ENCODE results near the gene KCTD14.

Gene KCTD14

DNA sequence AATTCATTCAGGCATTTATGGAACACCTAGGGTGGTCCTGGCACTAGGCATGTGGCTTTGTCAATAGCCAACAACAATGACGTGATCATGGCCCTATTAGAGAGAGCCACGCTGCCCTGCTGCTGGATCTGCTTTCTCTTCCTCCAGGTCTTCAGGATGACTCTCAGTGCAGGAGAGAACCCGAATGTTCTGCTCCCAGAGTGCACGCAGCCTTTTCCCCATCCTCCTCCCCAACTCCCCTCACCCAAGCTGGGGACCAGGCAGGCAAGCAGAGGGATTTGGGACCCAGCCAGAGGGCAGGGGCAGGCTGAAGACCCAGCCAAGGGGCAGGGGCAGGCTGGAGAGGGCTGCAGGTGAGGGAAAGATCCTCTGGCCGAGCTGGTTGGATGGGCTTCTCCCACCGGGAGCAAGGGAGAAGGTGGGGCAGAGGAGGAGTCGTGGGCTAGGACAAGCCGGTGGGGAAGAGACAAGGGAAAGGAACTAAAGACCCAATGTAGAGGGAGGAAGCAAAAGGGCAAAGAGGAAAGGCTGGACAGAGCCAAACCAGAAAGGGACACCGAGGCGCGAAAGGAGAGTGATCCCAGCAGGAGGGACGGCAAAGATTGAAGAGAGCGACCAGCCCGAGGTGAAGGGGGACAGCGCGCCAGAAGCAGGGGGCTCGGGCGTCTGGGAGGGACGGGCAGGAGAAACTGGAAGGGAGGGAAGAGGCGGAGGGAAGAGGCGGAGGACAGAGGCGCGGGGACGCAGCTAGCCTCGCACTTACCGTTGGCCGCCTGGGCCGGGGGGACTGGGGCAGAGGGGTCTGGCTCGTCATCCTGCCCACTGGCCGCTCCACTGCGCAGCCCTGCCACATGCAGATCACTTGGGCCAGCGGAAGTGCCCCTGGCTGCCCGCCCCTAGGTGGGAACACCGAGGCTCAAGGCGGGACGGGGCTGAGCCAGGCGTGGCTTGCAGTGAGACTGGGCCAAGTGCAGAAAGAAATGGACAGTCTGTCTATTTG lies at the start of gene KCTD14:
KCTD14 (minus strand) TSS at position 880 of the 1,000 bp plus-strand sequence; CDS start at position 853, 27 bp downstream.
- peak within 1 kb of the TSS; percentile 57 for H3K27ac ChIP-seq
- DNase-seq (ENCODE audit: low spot score): no peak
- ChIA-PET POLR2A (ENCODE audit: low non-redundant PET) (no interaction called here), CTCF (no interaction called here)
- no peak for TF ChIP-seq CTCF (conservative IDR thresholded peaks at IDR 0.05; ENCODE audit: low read depth)

DNA sequence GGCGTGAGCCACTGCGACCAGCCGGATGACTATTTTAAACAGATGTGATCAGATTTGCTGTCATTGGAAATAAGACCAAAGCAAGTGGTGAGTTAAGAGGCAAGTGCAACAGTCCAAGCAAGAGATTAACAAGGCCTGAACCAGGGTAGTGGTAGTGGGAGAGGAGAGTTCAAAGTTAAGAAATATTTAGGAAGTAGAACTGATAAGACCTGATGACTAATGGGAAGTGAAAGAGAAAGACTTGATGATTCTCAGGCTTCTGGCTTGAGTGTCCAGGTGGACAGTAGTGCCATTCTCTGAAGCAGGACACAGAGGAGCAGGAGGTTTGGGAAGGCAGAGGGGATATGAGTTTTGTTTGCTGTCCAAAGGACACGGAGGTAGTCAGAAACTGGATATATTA lies 49.4 kb upstream of the KCTD14 start:
- ChIA-PET POLR2A (ENCODE audit: low non-redundant PET) (no interaction called here), CTCF (interaction anchor here (0.6 kb wide), 1 partner anchor 39 kb away, joined by 3 read pairs; no protein-coding TSS in a partner anchor)
- DNase-seq (ENCODE audit: low spot score): no peak
- H3K27ac ChIP-seq: no peak overlapping the region
- no peak for TF ChIP-seq CTCF (conservative IDR thresholded peaks at IDR 0.05; ENCODE audit: low read depth)

DNA sequence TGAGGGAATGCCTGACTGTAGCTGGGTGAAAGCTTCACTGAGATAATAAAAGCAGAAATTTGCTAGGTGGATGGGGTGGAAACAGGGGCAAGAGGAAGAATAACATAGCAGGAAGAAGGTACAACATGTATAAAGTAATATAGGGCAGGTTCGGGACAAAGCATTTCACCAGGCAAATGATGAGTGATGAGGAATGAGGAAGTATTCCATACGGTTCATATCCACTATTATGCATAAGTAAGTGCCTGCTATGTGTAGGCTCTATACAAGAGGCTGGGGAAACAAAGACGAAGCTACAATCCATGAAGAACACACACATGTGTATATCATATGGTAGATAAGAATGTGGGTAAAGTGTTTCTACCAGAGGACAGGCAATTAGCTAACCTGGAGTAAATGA lies 48.6 kb upstream of the KCTD14 start:
- TF ChIP-seq CTCF (conservative IDR thresholded peaks at IDR 0.05; ENCODE audit: low read depth): no peak
- ChIA-PET POLR2A (ENCODE audit: low non-redundant PET) (no interaction called here), CTCF (no interaction called here)
- H3K27ac ChIP-seq: no peak overlapping the region
- DNase-seq (ENCODE audit: low spot score): no peak

GRCh38 chr11:78070621-78071020 lies 47.5 kb upstream of the KCTD14 start:
- no peak for TF ChIP-seq CTCF (conservative IDR thresholded peaks at IDR 0.05; ENCODE audit: low read depth)
- no peak for DNase-seq (ENCODE audit: low spot score)
- H3K27ac ChIP-seq: no peak overlapping the region
- POLR2A ChIA-PET (ENCODE audit: low non-redundant PET): no interaction called here
- CTCF ChIA-PET: no interaction called here

- no peak for DNase-seq (ENCODE audit: low spot score)
- no peak overlapping the region for H3K27ac ChIP-seq
- POLR2A ChIA-PET (ENCODE audit: low non-redundant PET): no interaction called here
- TF ChIP-seq CTCF (conservative IDR thresholded peaks at IDR 0.05; ENCODE audit: low read depth): no peak
- CTCF ChIA-PET: no interaction called here
Measured at GRCh38 chr11:78069465-78069864, 46.4 kb upstream of the KCTD14 start.

GRCh38 chr11:78067704-78068103 lies 44.6 kb upstream of the KCTD14 start:
- DNase-seq (ENCODE audit: low spot score): no peak
- CTCF ChIA-PET: interaction anchor here (0.7 kb wide), 1 partner anchor 28 kb away, joined by 3 read pairs; no protein-coding TSS in a partner anchor
- no peak overlapping the region for H3K27ac ChIP-seq
- no peak for TF ChIP-seq CTCF (conservative IDR thresholded peaks at IDR 0.05; ENCODE audit: low read depth)
- POLR2A ChIA-PET (ENCODE audit: low non-redundant PET): no interaction called here
